GM12878 (cell line): ENCODE results near the gene SLC7A10. TPM values are rescaled to one million over a fixed set of nuclear protein-coding genes. Genes with fewer than 3 reads are reported as not detected.

Experiments
- ATAC-seq: fragments of 200-7000 bp; cut with Tn5 transposase; 3 replicates; pipeline ENCODE4 v1.9.1; 2020; ENCODE audit warnings: mild to moderate bottlenecking, moderate library complexity
- BruUV-seq: library from RNA; stranded (reverse); fragments of 400-500 nt; replicated peaks from 2 replicates; lab custom pipeline; 2021; lab: Mats Ljungman, UMichigan
- CTCF ChIA-PET: fragments of 300-600 bp; sonication (Branson Sonifier 250); formaldehyde crosslinking; extraction: SDS; loops from one replicate; lab custom pipeline; 2021; ENCODE audit warnings: inconsistent platforms; lab: Yijun Ruan, JAX
- POLR2A ChIA-PET: fragments of 350-600 bp; formaldehyde crosslinking; extraction: SDS; loops from one replicate; lab custom pipeline; 2021; ENCODE audit warnings: inconsistent platforms; lab: Charles Lee
- RAD21 ChIA-PET: fragments of 300-600 bp; sonication (Branson Sonifier 250); formaldehyde crosslinking; loops from one replicate; lab custom pipeline; 2023; ENCODE audit warnings: antibody characterized with exemption; ENCODE audit not compliant: unreplicated experiment; lab: Charles Lee
- SMC1A ChIA-PET: fragments of 300-600 bp; sonication (Branson Sonifier 250); formaldehyde crosslinking; loops from one replicate; lab custom pipeline; 2023; ENCODE audit not compliant: unreplicated experiment, uncharacterized antibody; lab: Charles Lee
- DNase-seq: peaks from one replicate; pipeline ENCODE4 v3.0.0-alpha.2; 2011; ENCODE audit warnings: low read depth, low spot score
- FAIRE-seq: peaks from 3 replicates; lab custom pipeline; 2011; peaks lifted over from hg19 to GRCh38; lab: Jason Lieb, UNC
- H2AFZ ChIP-seq: 2 replicates; pipeline ENCODE4 v1.6.0; 2011; ENCODE audit warnings: low read depth, low read length, control low read depth; ENCODE audit not compliant: control insufficient read depth
- H3K27ac ChIP-seq: 2 replicates; pipeline ENCODE4 v1.5.1; 2011; ENCODE audit warnings: control low read depth; ENCODE audit not compliant: control insufficient read depth, insufficient read depth
- H3K27me3 ChIP-seq, 2 experiments: replicated peaks in 1 of 2; 2 replicates each; pipeline versions ENCODE4 v1.6.0 to v1.6.1; 2011; ENCODE audit warnings: low read length in 1 of 2; ENCODE audit not compliant: control insufficient read depth in 2 of 2, insufficient read depth in 2 of 2
- H3K36me3 ChIP-seq, 2 experiments: 2 replicates each; pipeline ENCODE4 v1.5.1; 2011; ENCODE audit warnings: low read length in 1 of 2; ENCODE audit not compliant: control insufficient read depth in 2 of 2, insufficient read depth in 2 of 2
- H3K4me1 ChIP-seq: 2 replicates; pipeline ENCODE4 v1.6.1; 2011; ENCODE audit warnings: mild to moderate bottlenecking, low read length, moderate library complexity, mixed read lengths; ENCODE audit not compliant: control insufficient read depth, insufficient read depth
- H3K4me2 ChIP-seq: 2 replicates; pipeline ENCODE4 v1.6.0; 2011; ENCODE audit warnings: control low read depth; ENCODE audit not compliant: control insufficient read depth, insufficient read depth
- H3K4me3 ChIP-seq: fragments of 200-600 bp; sonication (generic); 2 replicates; pipeline ENCODE4 v1.5.1; 2016
- H3K79me2 ChIP-seq: 2 replicates; pipeline ENCODE4 v1.6.0; 2011; ENCODE audit warnings: low read length; ENCODE audit not compliant: control insufficient read depth, insufficient read depth
- H3K9ac ChIP-seq: 2 replicates; pipeline ENCODE4 v1.8.0; 2011; ENCODE audit warnings: low read length, control low read depth, mixed read lengths; ENCODE audit not compliant: control insufficient read depth, insufficient read depth
- H3K9me3 ChIP-seq: replicated peaks from 3 replicates; pipeline ENCODE4 v1.5.1; 2011; ENCODE audit warnings: mild to moderate bottlenecking, low read length; ENCODE audit not compliant: control insufficient read depth, insufficient read depth
- H4K20me1 ChIP-seq: 2 replicates; pipeline ENCODE4 v1.6.0; 2011; ENCODE audit not compliant: control insufficient read depth, insufficient read depth
- ASH2L ChIP-seq: fragments of 300-600, 200-600 bp; sonication (generic); IDR thresholded peaks from 2 replicates; pipeline ENCODE4 v1.6.1; 2017; ENCODE audit warnings: low read depth, mild to moderate bottlenecking, borderline replicate concordance
- ATF7 ChIP-seq: fragments of 450-650 bp; IDR thresholded peaks from 2 replicates; pipeline ENCODE4 v1.6.1; 2016; ENCODE audit warnings: low read depth, mild to moderate bottlenecking
- CBFB ChIP-seq: IDR thresholded peaks from 2 replicates; pipeline ENCODE4 v1.6.1; 2016; ENCODE audit warnings: antibody characterized with exemption, low read depth
- CBX5 ChIP-seq: sonication (generic); IDR thresholded peaks from 2 replicates; pipeline ENCODE4 v1.6.1; 2016; ENCODE audit warnings: low read depth, moderate library complexity, mild to moderate bottlenecking, inconsistent platforms
- CHD2 ChIP-seq: IDR thresholded peaks from 2 replicates; pipeline ENCODE4 v1.6.1; 2011; ENCODE audit warnings: low read depth, low read length, improper control_type of control experiment, borderline replicate concordance
- CREB1 ChIP-seq: IDR thresholded peaks from 2 replicates; pipeline ENCODE4 v1.6.1; 2012; ENCODE audit warnings: low read depth, mild to moderate bottlenecking, inconsistent platforms
- CTCF ChIP-seq, 3 experiments: IDR thresholded peaks in 2 of 3; conservative IDR thresholded peaks in 1 of 3; 2 replicates each; pipeline ENCODE4 v1.5.1; 2011; ENCODE audit warnings: low read depth in 3 of 3, low read length in 3 of 3, mild to moderate bottlenecking in 3 of 3, control low read depth in 2 of 3, moderate library complexity in 2 of 3, inconsistent platforms in 1 of 3, mixed read lengths in 1 of 3; ENCODE audit not compliant: control insufficient read depth in 2 of 3, insufficient read depth in 1 of 3; ENCODE audit errors: extremely low read depth in 1 of 3
- GABPA ChIP-seq: IDR thresholded peaks from 2 replicates; pipeline ENCODE4 v1.6.1; 2014; ENCODE audit warnings: antibody characterized with exemption, low read depth, mild to moderate bottlenecking, inconsistent platforms
- IKZF1 ChIP-seq: fragments of 450-650 bp; conservative IDR thresholded peaks from 2 replicates; pipeline ENCODE4 v1.6.1; 2017; ENCODE audit warnings: antibody characterized with exemption, mild to moderate bottlenecking
- KLF5 ChIP-seq: fragments of 450-650 bp; IDR thresholded peaks from 2 replicates; pipeline ENCODE4 v1.6.1; 2014; ENCODE audit warnings: mild to moderate bottlenecking; ENCODE audit not compliant: partially characterized antibody
- MYC ChIP-seq: IDR thresholded peaks from 2 replicates; pipeline ENCODE4 v1.6.1; 2011; ENCODE audit warnings: mild to moderate bottlenecking, low read length, moderate library complexity, inconsistent platforms; ENCODE audit not compliant: insufficient read depth, insufficient replicate concordance, insufficient read length, severe bottlenecking
- RB1 ChIP-seq: fragments of 450-650 bp; formaldehyde crosslinking; IDR thresholded peaks from 2 replicates; pipeline ENCODE4 v1.6.1; 2017; ENCODE audit warnings: mild to moderate bottlenecking, borderline replicate concordance
- TCF7 ChIP-seq: IDR thresholded peaks from 2 replicates; pipeline ENCODE4 v1.6.1; 2014; ENCODE audit warnings: antibody characterized with exemption, borderline replicate concordance
- ZNF207 ChIP-seq: fragments of 450-650 bp; IDR thresholded peaks from 2 replicates; pipeline ENCODE4 v1.6.1; 2014; ENCODE audit warnings: antibody characterized with exemption, mild to moderate bottlenecking, borderline replicate concordance
- ZNF622 ChIP-seq: fragments of 450-650 bp; IDR thresholded peaks from 2 replicates; pipeline ENCODE4 v1.6.1; 2017; ENCODE audit warnings: mild to moderate bottlenecking, inconsistent platforms
- WGBS: methylation state at CpG from one replicate; pipeline ENCODE4 v1.1.6; 2016; ENCODE audit warnings: low lambda C conversion rate; ENCODE audit not compliant: insufficient replicate concordance, insufficient coverage; ENCODE audit errors: missing lambda C conversion rate; 5-methylcytosine and 5-hydroxymethylcytosine counted together
- in situ Hi-C: fragments of 300-500 bp; cut with MboI; formaldehyde crosslinking; loops from 9 replicates; pipeline ENCODE4 v1.14.3; 2018; ENCODE audit warnings: mixed read lengths
- intact Hi-C: fragments of 100-400 bp; cut with micrococcal nuclease; formaldehyde crosslinking; loops from one replicate; pipeline ENCODE4 v1.14.2; 2022; ENCODE audit not compliant: unreplicated experiment
- polyA plus RNA-seq, 11 experiments: library from polyadenylated mRNA; depleted of rRNA in 4 of 11; unstranded in 6 of 11; stranded (reverse) in 5 of 11; fragments of >200 nt; fragmentation: Nextera tagmentation in 4 of 11; fragmentation: Illumina TruSeq in 1 of 11; extraction: Ambion mirVana in 4 of 11; extraction: Trizol in 1 of 11; gene quantifications; 1 replicate in 1 of 11; 2 replicates in 10 of 11; pipeline versions ENCODE4 v1.2.1 to v1.2.3, GENCODE V29; 2011 to 2016; ENCODE audit warnings: inconsistent platforms in 2 of 11, missing spikeins in 2 of 11, low read depth in 1 of 11
- total RNA-seq, 4 experiments: library from RNA; depleted of rRNA in 3 of 4; stranded (reverse); fragments of >200 nt in 3 of 4; fragmentation: Illumina TruSeq in 1 of 4; extraction: Trizol in 1 of 4; gene quantifications; 2 replicates each; pipeline versions ENCODE4 v1.2.1 to v1.2.3, GENCODE V29; 2013 to 2021

The SLC7A10 gene
- total and polyA plus RNA-seq, 10 of the 15 experiments (the other 5 are each of a cell fraction or from before 2014, with no cell fraction given): not detected

GRCh38 chr19:33246709-33247440, 21.2 kb upstream of the SLC7A10 start (continued):
- TF ChIP-seq GABPA: no peak
- TF ChIP-seq, all 136 proteins: peak for 0

GRCh38 chr19:33245948-33246708, 20.5 kb upstream of the SLC7A10 start:
- no peaks in the 10 kb centered on the region for H3K79me2 ChIP-seq
- H4K20me1 ChIP-seq: no peaks in the 10 kb centered on the region
- no peak overlapping the region for H3K9ac ChIP-seq
- ChIA-PET CTCF (interaction anchor here (0.7 to 1.8 kb wide), 2 partner anchors 123 to 163 kb away, joined by 3 to 5 read pairs; no protein-coding TSS in a partner anchor), POLR2A (no interaction called here), SMC1A (no interaction called here), RAD21 (no interaction called here)
- BruUV-seq: no TSS peak
- no peaks in the 10 kb centered on the region; the same call in 1 of the 3 replicates for H3K9me3 ChIP-seq
- no peak overlapping the region for H3K4me2 ChIP-seq
- no peaks in the 10 kb centered on the region for H3K27me3 ChIP-seq
- ATAC-seq (no peak), DNase-seq (no peak), FAIRE-seq (no peak)
- H3K4me1 ChIP-seq: no peaks in the 10 kb centered on the region
- H3K36me3 ChIP-seq: no peaks in the 10 kb centered on the region
- no peak overlapping the region for H3K4me3 ChIP-seq
- in situ Hi-C loops (loop anchor here (25.0 kb wide), 1 partner anchor 516 kb away; no protein-coding TSS in a partner anchor), intact Hi-C loops (no loop called here)
- TF ChIP-seq KLF5 (no peak), ATF7 (no peak), ZNF622 (no peak), CBX5 (0 out of 2 replicates have a peak, but pooled peaks have one; percentile 34), CBFB (no peak), RB1 (no peak), MYC (no peak), ASH2L (no peak), CREB1 (no peak), TCF7 (no peak), IKZF1 (no peak), CHD2 (no peak), ZNF207 (no peak), CTCF (IDR thresholded peaks at IDR 0.05 in 2 of 3, conservative IDR thresholded peaks at IDR 0.05 in 1 of 3; ENCODE audit: control insufficient read depth in 2 of 3, extremely low read depth in 1 of 3, insufficient read depth in 1 of 3, low read depth in 3 of 3, low read length in 3 of 3) (peak in 2 of 3 experiments; percentile 55 to 58; a peak in 4 of 6 replicates)
- H2AFZ ChIP-seq: no peak overlapping the region
- WGBS: 77% methylated on average over 7 of the region's 7 CpGs
- no peak overlapping the region for H3K27ac ChIP-seq
